ENCODE results near the gene ABCA13.

DNA sequence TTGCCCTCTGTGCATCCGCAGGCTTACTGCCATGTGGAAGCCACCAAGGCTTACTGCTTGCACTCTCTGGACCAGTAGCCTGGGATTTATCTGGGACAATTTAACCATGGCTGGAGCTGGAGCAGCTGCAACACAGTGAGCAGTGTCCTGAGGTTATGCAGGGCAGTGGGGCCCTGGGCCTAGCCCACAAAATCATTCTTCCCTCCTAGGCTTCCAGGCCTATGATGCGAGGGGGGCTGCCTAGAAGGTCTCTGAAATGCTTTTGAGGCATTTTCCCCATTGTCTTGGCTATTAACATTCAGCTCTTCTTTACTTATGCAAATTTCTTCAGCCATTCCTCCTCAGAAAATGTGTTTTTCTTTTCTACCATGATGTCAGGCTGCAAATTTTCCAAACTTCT lies 439.4 kb downstream of the ABCA13 start:
- TF ChIP-seq, protein P1, sequence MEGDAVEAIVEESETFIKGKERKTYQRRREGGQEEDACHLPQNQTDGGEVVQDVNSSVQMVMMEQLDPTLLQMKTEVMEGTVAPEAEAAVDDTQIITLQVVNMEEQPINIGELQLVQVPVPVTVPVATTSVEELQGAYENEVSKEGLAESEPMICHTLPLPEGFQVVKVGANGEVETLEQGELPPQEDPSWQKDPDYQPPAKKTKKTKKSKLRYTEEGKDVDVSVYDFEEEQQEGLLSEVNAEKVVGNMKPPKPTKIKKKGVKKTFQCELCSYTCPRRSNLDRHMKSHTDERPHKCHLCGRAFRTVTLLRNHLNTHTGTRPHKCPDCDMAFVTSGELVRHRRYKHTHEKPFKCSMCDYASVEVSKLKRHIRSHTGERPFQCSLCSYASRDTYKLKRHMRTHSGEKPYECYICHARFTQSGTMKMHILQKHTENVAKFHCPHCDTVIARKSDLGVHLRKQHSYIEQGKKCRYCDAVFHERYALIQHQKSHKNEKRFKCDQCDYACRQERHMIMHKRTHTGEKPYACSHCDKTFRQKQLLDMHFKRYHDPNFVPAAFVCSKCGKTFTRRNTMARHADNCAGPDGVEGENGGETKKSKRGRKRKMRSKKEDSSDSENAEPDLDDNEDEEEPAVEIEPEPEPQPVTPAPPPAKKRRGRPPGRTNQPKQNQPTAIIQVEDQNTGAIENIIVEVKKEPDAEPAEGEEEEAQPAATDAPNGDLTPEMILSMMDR (conservative IDR thresholded peaks at IDR 0.05) = no peak
- TF ChIP-seq EZH2 (IDR thresholded peaks at IDR 0.05; ENCODE audit: low read depth) = no peak

All from PC-9 (cell line).